ENCODE results near the gene ATF2. TPM values are rescaled to one million over a fixed set of nuclear protein-coding genes. Genes with fewer than 3 reads are reported as not detected.

ATF2 gene
- total and polyA plus RNA-seq, 2 of the 4 experiments (the other 2 are of a cell fraction): 23.2 to 60.0 TPM

- Histone ChIP-seq H3K18ac (ENCODE audit: low read depth, low read length) (no peak overlapping the region), H3K9me3 (ENCODE audit: control insufficient read depth, insufficient read depth, low read length) (no peaks in the 10 kb centered on the region), H3K27ac (ENCODE audit: insufficient read depth, low read length) (no peak overlapping the region), H3K4me3 (ENCODE audit: insufficient read depth, low read depth, low read length) (no peak overlapping the region), H4K91ac (ENCODE audit: insufficient read depth, low read depth, low read length) (no peak overlapping the region), H2BK15ac (ENCODE audit: low read depth, low read length) (no peak overlapping the region), H4K5ac (ENCODE audit: low read depth, low read length) (no peak overlapping the region), H3K27me3 (ENCODE audit: control insufficient read depth, insufficient read depth, low read length) (no peaks in the 10 kb centered on the region), H3K56ac (ENCODE audit: extremely low read depth, insufficient read depth, low read length) (no peak overlapping the region), H2AFZ (replicated peaks; ENCODE audit: low read length, poor library complexity) (no peak overlapping the region), H3K9ac (ENCODE audit: low read depth, low read length) (no peak overlapping the region), H3K14ac (replicated peaks; ENCODE audit: low read depth, low read length) (no peak overlapping the region), H2BK5ac (ENCODE audit: low read depth, low read length, poor library complexity, severe bottlenecking) (no peak overlapping the region), H3K23ac (ENCODE audit: low read depth, low read length) (no peak overlapping the region), H2AK9ac (replicated peaks; ENCODE audit: low read depth, low read length, poor library complexity) (no peak overlapping the region), H3K4me2 (ENCODE audit: low read depth, low read length) (no peak overlapping the region), H3K79me1 (ENCODE audit: low read depth in 1 of 2, low read length in 2 of 2) (peaks cover 21 to 24% of the 10 kb centered on the region in 2 experiments), H3K9me1 (ENCODE audit: insufficient read depth, low read length) (no peaks in the 10 kb centered on the region), H4K8ac (ENCODE audit: low read depth in 2 of 2, low read length in 2 of 2) (no peak overlapping the region), H2AK5ac (ENCODE audit: low read depth, low read length) (no peak overlapping the region), H3K4me1 (ENCODE audit: control insufficient read depth, insufficient read depth, low read length) (no peaks in the 10 kb centered on the region), H2BK20ac (ENCODE audit: low read depth, low read length) (no peak overlapping the region), H3K4ac (ENCODE audit: low read depth, low read length) (no peak overlapping the region), H3K36me3 (ENCODE audit: control insufficient read depth, insufficient read depth, low read length) (0 out of 2 replicates have a peak, but pooled peaks cover 2% of the 10 kb centered on the region), H4K20me1 (ENCODE audit: insufficient read depth, low read length) (peaks cover 4% of the 10 kb centered on the region; the same call in 1 of the 2 replicates), H2BK120ac (ENCODE audit: low read depth, low read length) (no peak overlapping the region)
- no peak for ATAC-seq (ENCODE audit: low read depth)
- BruUV-seq (replicated peaks): no TSS peak
- in situ Hi-C loops (cut with MboI; ENCODE audit: low sequenced_read_pairs) (no loop called here), dilution Hi-C loops (cut with HindIII; ENCODE audit: low sequenced_read_pairs, unreplicated experiment) (no loop called here), intact Hi-C loops (cut with micrococcal nuclease) (no loop called here)
- DNase-seq: no peak
- ChIA-PET POLR2A (ENCODE audit: unreplicated experiment) (no interaction called here), CTCF (no interaction called here)
- WGBS, 2 experiments (ENCODE audit: extremely low coverage in 2 of 2, insufficient read length in 1 of 2): no CpG with 5 or more reads among the region's 3 CpGs
- TF ChIP-seq USF2 (IDR thresholded peaks at IDR 0.05; ENCODE audit: low read depth, low read length): no peak
These were observed 32.8 kb downstream of the ATF2 start for GRCh38 chr2:175135177-175135576.

Data from IMR-90 (cell line).